Measurements from ENCODE around the gene SLC25A29.

SLC25A29 gene

GRCh38 chr14:100330007-100330344, 23.7 kb upstream of the SLC25A29 start:
- TF ChIP-seq FOXP2 (optimal IDR thresholded peaks at IDR 0.05; ENCODE audit: borderline replicate concordance, extremely low read depth, extremely low read length, insufficient read depth) (no peak), TAF1 (IDR thresholded peaks at IDR 0.05; ENCODE audit: borderline replicate concordance, insufficient read depth, low read length) (no peak), REST (IDR thresholded peaks at IDR 0.05; ENCODE audit: insufficient read depth in 1 of 2, low read depth in 2 of 2, low read length in 2 of 2) (no peak), POLR2AphosphoS5 (IDR thresholded peaks at IDR 0.05; ENCODE audit: low read depth, low read length) (no peak), SIN3A (IDR thresholded peaks at IDR 0.05; ENCODE audit: borderline replicate concordance, insufficient read depth, low read length) (no peak)

DNA sequence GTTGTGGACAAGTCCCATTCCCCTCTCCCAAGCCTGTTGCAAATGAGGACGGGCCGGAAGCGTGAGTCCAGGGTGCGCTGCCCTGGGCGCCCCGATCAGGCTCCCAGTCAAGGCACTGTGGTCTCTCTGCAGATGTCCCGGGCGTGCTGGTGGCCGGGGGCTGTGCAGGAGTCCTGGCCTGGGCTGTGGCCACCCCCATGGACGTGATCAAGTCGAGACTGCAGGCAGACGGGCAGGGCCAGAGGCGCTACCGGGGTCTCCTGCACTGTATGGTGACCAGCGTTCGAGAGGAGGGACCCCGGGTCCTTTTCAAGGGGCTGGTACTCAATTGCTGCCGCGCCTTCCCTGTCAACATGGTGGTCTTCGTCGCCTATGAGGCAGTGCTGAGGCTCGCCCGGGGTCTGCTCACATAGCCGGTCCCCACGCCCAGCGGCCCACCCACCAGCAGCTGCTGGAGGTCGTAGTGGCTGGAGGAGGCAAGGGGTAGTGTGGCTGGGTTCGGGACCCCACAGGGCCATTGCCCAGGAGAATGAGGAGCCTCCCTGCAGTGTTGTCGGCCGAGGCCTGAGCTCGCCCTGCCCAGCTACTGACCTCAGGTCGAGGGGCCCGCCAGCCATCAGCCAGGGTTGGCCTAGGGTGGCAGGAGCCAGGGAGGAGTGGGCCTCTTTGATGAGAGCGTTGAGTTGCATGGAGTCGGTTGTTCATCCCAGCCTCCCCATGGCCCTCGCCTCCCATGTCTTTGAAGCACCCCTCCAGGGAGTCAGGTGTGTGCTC, 23.2 kb upstream of the SLC25A29 start:
- TF ChIP-seq REST (IDR thresholded peaks at IDR 0.05; ENCODE audit: insufficient read depth in 1 of 2, low read depth in 2 of 2, low read length in 2 of 2) (no peak), FOXP2 (optimal IDR thresholded peaks at IDR 0.05; ENCODE audit: borderline replicate concordance, extremely low read depth, extremely low read length, insufficient read depth) (no peak), TAF1 (IDR thresholded peaks at IDR 0.05; ENCODE audit: borderline replicate concordance, insufficient read depth, low read length) (no peak), SIN3A (IDR thresholded peaks at IDR 0.05; ENCODE audit: borderline replicate concordance, insufficient read depth, low read length) (no peak), POLR2AphosphoS5 (IDR thresholded peaks at IDR 0.05; ENCODE audit: low read depth, low read length) (no peak)

DNA sequence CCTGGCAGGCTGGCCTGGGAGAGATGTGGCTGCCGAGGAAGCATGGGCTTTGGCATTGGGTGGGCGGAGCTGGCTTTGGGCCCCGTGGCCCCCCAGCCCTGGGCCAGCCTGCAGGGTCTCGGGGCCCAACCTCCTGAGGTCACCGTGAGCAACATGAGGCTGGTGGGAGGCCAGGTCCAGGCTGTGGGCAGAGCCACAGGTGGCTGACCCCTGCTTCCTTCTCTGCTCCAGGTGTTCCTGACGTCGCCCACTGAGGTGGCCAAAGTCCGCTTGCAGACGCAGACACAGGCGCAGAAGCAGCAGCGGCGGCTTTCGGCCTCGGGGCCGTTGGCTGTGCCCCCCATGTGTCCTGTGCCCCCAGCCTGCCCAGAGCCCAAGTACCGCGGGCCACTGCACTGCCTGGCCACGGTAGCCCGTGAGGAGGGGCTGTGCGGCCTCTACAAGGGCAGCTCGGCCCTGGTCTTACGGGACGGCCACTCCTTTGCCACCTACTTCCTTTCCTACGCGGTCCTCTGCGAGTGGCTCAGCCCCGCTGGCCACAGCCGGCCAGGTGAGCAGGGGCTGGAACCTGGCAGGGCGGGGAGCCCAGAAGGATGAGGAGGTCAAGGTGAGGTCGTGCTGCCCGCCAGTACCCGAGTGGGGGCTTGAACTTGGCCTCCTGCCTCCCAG, 22.4 kb upstream of the SLC25A29 start:
- no peak for TF ChIP-seq FOXP2 (optimal IDR thresholded peaks at IDR 0.05; ENCODE audit: borderline replicate concordance, extremely low read depth, extremely low read length, insufficient read depth)
- no peak for TF ChIP-seq REST (IDR thresholded peaks at IDR 0.05; ENCODE audit: insufficient read depth in 1 of 2, low read depth in 2 of 2, low read length in 2 of 2)
- no peak for TF ChIP-seq TAF1 (IDR thresholded peaks at IDR 0.05; ENCODE audit: borderline replicate concordance, insufficient read depth, low read length)
- TF ChIP-seq POLR2AphosphoS5 (IDR thresholded peaks at IDR 0.05; ENCODE audit: low read depth, low read length) = no peak
- TF ChIP-seq SIN3A (IDR thresholded peaks at IDR 0.05; ENCODE audit: borderline replicate concordance, insufficient read depth, low read length) = no peak

GRCh38 chr14:100327128-100327527, 20.9 kb upstream of the SLC25A29 start:
- TF ChIP-seq POLR2AphosphoS5 (IDR thresholded peaks at IDR 0.05; ENCODE audit: low read depth, low read length) (no peak), SIN3A (IDR thresholded peaks at IDR 0.05; ENCODE audit: borderline replicate concordance, insufficient read depth, low read length) (no peak), REST (IDR thresholded peaks at IDR 0.05; ENCODE audit: insufficient read depth in 1 of 2, low read depth in 2 of 2, low read length in 2 of 2) (no peak), TAF1 (IDR thresholded peaks at IDR 0.05; ENCODE audit: borderline replicate concordance, insufficient read depth, low read length) (no peak), FOXP2 (optimal IDR thresholded peaks at IDR 0.05; ENCODE audit: borderline replicate concordance, extremely low read depth, extremely low read length, insufficient read depth) (no peak)
